Hematopoietic multipotent progenitor cell treated with erythropoietin and hydrocortisone succinate and interleukin-3 and kit ligand, for 17 days (in vitro differentiated cells): ENCODE results near the gene ROGDI.

Experiments used
- DNase-seq: peaks from one replicate; pipeline ENCODE4 v3.0.0-alpha.2; 2015; ENCODE audit warnings: low spot score

ROGDI gene

DNA sequence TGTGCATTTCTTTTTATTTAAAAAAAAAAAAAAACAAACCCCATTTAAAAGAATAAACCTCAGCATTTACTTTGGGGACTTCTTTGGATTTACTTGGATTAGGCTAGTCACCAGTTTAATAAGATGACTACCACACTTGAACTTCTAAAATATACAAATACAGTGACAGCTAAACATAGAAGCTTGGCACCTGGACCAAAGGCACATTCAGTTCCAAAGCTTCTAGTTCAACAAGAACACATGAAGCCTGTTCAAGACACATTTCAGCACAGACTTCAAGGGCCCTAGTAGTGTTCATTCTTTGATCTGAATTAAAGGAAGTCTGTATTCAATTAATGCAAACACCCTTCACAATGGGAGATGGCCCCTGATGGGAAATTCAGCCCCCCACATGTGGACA lies 11.6 kb upstream of the ROGDI start:
- DNase-seq = no peak

DNA sequence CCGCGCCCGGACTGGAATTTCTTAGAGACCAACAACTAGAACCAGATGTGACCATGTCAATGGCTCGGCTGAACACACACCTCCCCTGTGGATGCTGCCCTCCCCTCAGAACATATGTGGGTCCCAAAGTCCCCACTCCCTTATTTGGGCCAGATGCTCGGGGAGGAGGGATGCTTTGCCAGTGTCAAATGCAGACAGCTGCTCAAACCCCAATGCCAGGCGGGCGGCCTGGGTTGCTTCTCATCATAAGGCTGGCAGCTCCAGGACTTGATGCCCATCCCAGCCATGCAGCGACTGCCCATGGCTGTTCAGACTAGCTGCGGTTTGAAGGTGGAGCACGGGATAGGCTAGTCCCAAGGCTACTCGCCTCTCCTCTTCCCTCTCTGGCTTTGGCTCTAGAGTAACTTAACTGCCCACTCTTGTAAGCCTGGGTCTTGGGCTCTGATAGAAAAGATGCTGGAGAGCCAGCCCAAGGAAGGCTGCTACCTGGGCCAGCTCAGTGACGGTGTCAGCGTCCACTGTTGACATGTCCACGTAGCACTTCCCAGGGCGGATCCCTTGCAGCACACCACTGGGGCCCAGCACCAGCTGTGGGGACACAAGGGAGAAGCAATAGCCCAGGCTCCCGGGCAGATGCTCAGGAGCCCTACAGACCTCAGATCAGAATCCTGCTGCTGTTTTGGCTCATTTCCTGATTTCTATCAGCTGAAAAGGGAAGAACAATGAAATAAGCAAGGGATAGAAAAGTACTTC lies 11.0 kb upstream of the ROGDI start:
- no peak for DNase-seq

DNA sequence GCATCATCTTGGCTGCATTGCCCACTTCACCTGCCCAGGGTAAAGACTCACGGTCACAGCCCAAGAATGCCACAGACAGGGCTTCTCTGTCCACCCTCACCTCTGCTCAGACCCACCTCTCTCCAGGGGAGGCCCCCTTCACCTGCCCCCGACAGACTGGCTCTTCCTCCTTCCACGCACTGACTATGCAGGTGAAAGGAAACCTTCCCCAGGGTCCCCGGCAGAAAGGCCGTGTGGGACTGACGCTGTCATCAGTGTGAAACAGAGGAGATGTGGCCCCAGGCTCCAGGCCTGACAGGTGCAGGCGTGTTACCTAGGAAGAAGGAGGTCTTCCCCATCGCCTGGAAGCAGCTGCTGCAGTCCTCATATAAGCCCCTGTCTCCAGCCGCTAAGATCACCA lies 9.3 kb upstream of the ROGDI start:
- DNase-seq = no peak

DNA sequence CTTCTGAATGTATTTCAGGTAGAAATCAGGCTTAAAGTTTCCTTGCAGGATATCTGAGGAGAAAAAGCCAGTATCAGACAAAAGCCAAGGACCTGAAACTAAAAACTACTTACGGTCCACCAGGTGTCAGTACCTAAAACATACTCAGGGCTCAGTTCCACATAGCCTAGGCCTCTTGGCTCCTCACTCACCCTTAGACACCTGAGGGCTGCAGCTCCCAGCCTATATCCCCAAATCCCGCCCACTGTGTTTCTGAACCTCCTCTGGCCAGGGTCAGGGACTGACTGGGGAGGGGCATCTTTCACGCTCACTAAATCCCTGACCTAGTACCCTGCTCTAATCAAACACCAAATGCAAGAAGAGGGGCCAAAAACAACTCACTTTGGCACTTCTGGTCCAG lies 8.8 kb upstream of the ROGDI start:
- no peak for DNase-seq

DNA sequence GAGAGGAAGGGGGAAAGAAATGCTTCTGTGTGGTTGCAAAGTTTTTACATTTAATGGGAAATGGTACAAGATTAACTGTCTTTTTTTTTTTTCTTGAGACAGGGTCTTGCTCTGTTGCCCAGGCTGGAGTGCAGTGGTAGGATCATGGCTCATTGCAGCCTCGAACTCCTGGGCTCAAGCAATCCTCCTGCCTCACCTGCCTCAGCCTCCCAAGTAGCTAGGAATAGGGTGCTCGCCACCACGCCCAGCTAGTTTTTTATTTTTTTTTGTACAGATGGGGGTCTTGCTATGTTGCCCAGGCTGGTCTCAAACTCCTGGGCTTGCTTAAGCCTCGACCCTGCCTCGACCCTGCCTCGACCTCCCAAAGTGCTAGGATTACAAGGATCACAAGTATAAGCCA lies 3.8 kb upstream of the ROGDI start:
- DNase-seq = no peak

DNA sequence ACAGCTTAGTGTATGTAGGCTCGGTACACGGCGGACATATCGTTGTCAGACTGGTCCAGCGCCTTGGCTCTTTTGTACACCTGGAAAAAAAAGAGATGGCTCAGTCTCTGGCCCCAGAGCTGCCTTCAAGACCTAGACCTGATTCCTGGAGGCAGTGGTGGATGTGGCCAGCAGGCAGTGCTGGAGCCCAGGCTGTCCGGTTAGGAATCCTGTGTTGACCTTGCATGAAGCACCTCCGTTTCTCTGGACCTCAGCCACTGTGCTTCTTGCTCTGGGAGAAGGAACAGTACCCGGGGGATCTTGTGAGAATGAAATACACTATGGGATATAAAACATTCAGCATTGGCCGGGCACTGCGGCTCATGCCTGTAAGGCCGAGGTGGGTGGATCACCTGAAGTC lies 2.8 kb upstream of the ROGDI start:
- DNase-seq = no peak

DNA sequence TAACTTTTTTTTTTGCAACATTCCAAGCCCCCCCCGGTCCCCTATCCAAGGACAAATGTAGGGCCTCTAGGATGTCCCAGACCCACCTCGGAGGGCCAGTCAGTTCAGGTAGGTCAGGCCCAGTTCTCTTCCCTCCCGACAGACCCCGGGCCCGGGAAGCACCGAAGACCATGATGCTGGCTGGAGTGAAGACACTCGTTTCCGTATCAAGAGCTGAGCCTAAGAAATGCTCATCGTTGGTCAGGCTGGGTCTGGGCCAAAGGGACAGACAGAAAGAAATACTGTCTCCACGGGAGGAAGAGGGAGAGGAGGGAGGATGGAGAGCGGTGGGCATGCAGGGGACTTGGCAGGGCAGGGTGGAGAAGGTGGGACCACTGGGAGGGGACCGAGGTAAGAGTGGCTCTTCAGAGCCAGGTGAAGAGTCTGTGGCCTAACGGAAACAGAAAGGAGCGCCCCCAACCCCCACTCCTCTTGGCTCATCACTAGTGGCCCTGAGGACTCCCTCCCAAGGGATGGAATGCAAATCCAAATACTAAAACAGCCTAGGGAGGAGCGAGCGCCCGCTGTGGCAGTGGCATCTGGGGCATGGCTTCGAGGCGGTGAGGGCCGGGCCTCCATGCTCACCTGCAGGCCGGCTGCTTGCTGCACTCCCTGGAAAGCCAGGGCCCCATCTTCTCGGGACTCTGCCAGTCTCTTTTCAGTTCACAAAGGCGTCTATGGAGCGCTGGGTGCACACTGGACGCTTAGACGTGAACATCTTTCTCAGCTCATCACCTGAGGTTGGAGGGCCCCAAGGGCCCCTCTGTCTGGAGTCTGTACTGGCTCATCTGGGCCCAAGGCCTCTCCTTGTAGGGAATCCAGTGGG lies 1.7 kb upstream of the ROGDI start:
- no peak for DNase-seq

DNA sequence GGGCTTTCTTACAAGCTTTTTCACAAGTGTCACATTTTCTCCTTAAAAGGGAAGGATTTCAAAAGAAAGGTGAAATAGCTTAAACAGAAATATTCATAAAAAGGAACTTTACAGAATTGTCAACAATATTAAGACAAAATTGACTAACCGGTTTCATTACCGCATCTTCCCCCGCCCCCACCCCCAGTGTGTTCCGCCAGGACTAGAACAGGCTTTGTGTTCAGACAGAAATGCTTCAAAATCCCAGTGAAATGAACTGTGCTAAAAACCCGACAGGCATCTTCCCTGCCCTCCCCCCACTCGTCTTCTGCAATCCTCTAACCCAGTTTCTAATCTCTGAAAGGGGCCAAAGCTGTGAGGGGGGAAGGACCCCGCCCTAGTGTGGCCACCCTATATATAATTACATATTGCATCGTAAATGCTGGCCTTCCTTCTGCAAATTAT lies 990 bp upstream of the ROGDI start:
- DNase-seq = no peak

DNA sequence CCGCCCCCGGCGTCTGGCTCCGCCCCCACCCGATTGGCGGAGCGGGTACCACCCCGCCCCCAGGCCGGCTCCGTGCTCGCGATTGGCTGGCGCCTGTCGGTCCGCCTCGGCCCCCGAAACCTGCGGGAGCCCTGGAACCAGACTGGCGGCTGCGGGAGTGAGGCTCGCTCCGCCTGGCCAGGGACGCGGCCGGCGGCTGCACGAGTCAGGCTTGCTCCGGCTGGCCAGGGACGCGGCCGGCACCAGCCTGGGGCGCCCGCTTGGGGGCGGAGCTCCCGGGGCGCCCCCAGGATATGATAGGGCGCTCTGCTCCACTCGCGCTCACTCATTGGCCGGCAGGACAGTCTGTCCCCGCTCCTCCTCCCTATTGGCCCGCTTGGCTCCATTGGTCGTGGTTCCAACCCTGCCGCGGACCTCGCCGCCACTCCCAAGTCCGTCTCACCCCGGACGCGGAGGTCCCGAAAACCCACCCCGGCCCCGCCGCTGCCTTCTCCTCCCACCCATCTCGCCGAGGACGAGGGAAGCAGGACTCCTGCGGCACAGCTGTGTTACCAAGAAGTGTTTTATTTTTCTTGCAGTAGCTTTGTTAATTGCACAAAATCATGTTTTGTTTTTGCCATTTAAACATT lies 340 bp upstream of the ROGDI start:
- DNase-seq = peak; percentile 93

DNA sequence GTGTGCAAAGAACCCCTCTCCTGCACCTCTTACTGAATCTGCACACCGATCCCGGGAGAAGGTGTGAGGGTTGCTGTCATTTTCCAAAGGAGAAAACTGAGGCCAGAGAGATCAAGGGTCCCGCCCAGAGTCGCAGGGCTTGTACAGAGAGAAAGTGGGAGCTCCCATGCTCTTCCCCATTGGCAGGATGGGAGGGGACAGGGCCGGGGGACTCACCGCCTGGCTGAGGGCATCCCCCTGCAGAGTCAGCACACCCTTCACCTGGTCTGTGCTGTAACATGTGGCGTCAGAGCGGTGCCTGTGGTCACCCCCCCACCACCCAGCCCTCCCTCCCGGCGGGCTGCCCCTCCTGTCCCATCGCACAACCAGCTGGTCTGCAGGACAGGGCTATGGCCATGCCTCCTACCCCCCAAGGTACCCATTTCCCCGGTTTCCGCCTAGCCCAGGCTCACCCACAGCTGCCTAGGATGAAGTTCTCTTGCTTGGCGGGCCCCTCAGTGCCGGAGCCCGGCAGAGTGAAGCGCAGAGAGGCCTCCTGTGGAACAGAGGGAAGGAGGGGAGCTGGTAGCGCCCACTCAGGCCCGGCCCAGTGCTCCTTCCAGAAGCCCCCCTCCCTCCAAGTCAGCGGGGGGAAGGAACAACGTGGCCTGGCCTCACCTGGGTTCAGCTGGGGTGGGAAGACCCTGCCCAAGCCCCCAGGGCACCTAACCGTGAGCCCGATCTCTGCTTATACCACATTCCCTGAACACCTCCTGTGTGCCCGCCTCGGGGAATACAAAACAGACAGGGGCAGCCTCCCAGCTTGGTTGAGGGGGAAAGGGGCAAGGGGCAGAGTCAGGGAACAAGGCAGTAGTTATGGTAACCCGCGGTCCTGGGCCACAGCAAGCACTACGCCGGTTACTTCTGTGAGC lies 1.1 kb downstream of the ROGDI start:
- DNase-seq = no peak

DNA sequence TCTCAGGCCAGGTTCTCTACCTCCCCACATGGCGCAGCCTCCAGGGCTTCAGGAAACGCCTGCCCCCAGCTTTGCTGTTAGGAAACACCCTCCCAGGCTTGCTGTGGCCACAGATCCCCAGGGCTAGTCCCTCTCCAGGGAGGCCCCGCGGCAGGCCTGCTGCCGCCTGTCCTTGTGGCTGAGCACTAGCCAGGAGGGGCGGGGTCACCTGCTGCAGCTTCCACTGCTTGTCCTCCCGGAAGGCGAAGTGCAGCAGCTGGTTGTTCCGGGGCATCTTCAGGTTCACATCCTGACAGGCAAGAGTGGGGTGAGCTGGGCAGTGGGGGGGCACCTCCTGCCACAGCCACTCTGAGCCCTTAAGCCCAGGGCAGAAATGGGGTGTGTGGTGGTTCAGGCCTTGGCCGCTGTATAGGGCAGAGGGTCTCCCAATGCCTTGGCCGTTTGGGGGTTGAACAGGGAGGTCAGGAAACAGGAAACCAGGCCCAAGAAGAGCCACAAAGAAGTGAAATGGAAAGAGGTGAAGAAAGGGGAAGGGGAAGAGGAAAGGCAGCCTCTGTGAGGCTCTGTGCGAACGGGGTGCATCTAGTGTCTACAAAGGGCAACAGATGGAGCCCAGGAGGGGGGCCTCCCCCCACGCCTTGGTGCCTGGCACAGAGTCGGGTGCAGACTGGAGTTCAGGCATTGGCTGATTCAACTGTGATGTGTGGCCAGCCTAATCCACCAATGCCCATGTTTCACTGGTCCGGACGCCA lies 2.0 kb downstream of the ROGDI start:
- DNase-seq = no peak

DNA sequence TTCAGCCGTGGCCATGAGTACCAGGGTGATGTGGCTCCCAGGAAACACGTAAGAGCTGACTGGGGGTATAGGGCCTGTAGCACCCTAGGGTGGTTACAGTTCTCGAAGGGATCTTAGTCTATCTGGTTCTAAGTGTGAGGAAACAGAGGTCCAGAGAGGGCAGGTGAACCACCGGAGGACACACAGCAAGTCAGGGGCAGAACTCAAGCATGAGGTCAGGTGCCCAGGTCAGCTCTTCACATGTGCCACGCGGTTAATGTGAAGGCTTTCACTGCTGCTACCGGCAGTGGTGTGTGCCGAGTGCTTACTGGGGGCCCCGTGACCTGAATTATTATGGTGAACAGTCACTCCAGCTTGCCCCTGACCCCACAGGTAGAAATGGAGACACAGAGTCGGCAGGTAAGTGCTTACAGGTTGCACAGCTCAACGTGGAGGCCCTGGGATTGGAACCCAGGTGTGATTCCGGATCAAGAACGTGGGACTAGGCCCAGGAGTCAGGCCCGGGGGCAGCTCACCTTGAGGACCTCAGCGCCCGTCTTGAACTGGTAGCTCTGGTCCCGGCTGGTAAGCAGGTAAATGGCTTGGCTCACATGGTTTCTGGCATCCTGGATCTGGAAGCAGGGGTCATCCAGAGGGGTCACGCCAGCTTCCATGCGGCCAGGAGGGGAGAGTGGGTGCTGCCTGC lies 3.1 kb downstream of the ROGDI start:
- no peak for DNase-seq

DNA sequence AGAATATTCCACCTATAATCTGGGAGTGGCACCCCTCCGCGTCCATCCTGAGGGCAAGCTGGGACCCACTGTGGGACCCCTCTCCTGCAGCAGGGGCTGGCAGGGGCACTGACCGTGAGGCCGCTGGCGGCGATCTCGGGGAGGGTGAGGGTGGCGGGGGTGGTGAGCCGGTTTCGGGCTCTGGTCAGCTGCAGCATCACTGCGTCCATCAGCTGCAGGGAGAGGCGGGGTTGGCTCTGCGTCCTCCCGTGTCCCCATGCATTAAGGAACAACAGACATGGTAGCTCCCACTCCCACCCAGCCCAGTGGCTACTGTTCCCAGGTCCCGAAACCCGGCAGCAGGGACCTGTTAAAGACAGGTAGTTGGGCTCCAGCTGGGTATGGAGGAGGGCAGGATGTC lies 4.0 kb downstream of the ROGDI start:
- no peak for DNase-seq

DNA sequence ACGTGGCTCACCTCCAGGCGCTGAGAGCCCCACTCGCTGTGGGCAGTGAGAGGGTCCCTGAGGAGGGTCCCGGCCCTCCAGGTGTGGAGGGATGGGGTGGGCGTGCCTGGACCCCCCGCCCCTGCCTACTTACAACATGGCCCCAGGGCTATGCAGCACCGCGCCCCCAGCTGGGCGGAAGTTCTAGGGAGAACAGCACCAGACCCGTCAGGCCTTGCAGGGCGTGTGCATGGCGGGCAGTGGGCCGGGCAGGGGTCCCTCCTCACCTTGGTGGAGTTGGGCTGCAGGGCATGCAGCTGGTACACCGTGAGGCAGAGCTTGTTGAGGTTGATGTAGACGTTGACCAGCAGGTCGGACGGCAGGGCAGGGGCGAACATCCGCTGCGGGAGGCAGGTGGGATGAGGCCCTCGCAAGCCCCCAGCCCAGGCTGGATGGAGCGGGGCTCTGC lies 4.6 kb downstream of the ROGDI start:
- DNase-seq = no peak

DNA sequence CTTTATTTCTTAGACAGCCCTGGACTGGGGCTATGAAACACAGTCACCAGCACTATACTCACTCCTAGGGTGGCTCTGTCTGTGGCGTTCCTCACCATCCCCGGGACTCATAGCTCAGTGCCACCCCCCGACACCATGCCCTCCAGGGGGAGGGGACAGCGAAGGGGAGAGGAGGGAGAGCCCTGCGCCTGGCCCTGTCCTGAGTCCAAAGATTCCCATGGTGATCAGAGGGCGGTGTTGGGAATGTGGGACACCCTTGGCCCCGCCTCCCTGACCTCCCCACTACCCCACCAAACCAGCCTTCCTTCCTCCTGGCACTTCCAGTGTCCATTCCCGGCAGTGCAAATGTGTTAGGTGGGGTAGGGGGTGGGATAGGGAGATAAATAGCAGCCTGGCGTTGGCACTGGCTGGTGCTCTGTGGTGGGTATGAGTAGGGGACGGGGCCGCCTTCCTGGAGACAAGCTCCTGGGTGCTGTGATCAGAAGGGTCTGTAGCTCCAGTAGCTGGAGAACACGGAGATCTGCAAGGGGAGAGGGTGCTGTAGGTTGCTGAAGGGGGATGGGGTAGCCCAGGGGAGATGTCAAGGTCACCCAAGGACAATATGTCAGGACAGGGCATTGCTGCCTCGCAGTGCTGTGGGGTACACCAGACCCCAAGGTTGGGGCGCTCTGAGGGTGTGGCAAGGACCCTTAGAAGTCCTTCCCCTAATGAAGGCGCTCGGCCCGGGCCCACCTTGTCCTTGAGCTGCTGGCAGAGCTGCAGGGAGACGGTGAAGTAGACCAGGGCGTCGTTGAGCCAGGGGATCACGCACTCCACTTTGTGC lies 5.2 kb downstream of the ROGDI start:
- DNase-seq = no peak

DNA sequence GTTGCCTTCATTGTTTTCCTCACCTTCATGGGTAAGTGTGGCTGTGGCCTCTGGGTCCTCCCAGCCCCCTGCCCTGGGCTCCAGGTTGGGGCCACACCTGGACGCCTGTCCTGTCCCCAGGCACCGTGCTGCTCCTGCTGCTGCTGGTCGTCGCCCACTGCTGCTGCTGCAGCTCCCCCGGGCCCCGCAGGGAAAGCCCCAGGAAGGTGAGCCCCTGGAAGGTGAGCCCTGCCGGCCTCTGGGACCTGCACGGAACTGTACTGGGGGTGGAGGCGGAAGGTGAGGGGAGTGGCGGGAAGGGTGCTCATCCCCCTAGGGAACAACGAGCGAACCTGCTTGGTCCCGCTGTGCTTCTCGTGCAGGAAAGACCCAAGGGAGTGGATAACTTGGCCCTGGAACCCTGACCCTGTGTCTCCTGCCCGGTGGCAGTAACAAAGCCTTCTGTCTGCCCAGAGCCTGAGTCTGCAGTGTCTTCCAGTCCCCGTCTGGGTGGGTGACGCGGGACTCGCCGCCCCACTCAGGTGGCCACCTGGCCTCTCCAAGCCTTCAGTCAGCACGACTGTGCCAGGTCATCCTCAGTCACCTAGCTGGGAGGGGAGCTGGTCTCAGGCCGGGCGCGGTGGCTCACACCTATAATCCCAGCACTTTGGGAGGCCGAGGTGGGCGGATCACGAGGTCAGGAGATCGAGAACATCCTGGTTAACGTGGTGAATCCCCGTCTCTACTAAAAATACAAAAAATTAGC lies 6.4 kb downstream of the ROGDI start:
- DNase-seq = no peak

DNA sequence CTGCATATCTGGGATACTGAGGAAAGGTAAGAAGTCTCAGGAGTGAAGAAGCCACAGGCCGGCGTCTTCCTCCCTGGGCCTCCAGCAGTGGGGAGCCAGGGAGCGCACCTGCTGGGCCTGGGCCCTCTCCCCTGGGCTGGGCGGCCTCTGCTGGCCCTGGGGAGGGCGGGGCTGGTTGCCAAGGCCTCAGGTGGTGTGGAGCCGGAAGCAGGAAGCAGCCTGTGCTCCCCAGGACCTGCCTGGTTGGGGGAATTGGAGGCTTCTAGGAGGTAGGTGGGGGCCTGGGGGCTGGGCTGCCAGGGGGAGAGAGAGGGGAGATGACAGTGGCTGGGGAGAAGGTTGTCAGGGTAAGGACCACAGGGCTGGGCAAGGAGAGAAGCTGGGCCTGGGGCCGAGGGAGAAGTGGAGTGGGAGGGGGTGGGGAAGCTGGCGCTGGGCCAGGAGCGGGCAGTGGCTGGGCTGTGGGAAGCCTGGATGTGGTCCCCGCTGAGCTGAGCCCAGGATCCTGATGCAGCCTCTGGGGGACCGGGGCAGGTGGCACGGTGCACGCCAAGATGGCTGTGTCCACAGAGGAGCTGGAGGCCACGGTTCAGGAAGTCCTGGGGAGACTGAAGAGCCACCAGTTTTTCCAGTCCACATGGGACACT lies 7.1 kb downstream of the ROGDI start, which contains the start of gene SMIM22:
TSS of gene SMIM22 (plus strand) at position 189 of the 647 bp plus-strand sequence. CDS start at position 555, 366 bp downstream.
- DNase-seq = no peak

DNA sequence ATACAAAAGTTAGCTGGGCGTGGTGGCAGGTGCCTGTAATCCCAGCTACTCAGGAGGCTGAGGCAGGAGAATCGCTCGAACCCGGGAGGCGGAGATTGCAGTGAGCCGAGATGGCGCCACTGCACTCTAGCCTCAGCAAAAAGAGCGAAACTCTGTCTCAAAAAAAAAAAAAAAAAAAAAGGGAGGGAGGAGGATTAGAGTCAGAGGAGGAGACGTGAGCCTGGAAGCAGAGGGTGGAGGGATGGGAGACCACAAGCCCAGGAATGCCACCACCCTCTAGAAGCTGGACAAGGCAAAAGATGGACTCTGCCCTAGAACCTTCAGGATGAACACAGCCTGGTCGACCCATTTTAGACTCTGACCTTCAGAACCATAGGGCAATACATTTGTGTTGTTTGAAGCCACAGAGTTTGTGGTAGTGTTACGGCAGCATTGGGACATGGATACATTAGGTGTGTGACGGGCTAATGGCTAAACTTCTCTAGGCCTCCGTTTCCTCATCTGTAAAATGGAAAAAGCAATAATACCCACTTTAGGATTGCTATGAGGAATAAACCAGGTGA lies 9.4 kb downstream of the ROGDI start:
- no peak for DNase-seq
